CD4-positive, alpha-beta T cell treated with Interleukin-4 for 1 hour (primary cell): ENCODE results near the gene SPAG6.
"Not testable (repeated sequence)": the region's sequence is repeated elsewhere in the genome, so short reads cannot be mapped to it uniquely, and the experiment has no call there.

Experiments
- DNase-seq, 2 donors: peaks; one replicate each; pipeline ENCODE4 v3.0.0-alpha.2; 2020 to 2022

Gene SPAG6

GRCh38 chr10:22343731-22344130 lies 1.6 kb upstream of the SPAG6 start:
- DNase-seq: peak in 1 of 2 donors; percentile 5

GRCh38 chr10:22344249-22344648 lies 1.0 kb upstream of the SPAG6 start:
- peak in 1 of 2 donors; percentile 6 for DNase-seq

GRCh38 chr10:22344781-22345300 lies 455 bp upstream of the SPAG6 start:
- no peak for DNase-seq

GRCh38 chr10:22346096-22346661 lies 883 bp downstream of the SPAG6 start:
- no peak for DNase-seq

GRCh38 chr10:22349755-22350154 lies 4.5 kb downstream of the SPAG6 start:
- no peak for DNase-seq

- no peak for DNase-seq
Observed at GRCh38 chr10:22351131-22351703, 5.9 kb downstream of the SPAG6 start.

- DNase-seq: no peak
Observed at GRCh38 chr10:22356324-22356873, 11.1 kb downstream of the SPAG6 start.

- not testable (repeated sequence) for DNase-seq
Observed at GRCh38 chr10:22357770-22358169, 12.5 kb downstream of the SPAG6 start.

- no peak for DNase-seq
Observed at GRCh38 chr10:22363305-22363704, 18.0 kb downstream of the SPAG6 start.

GRCh38 chr10:22364407-22365140 lies 19.3 kb downstream of the SPAG6 start:
- DNase-seq: no peak

- no peak for DNase-seq
Observed at GRCh38 chr10:22365233-22365632, 19.9 kb downstream of the SPAG6 start.

GRCh38 chr10:22365644-22366434 lies 20.5 kb downstream of the SPAG6 start:
- DNase-seq: no peak

GRCh38 chr10:22366435-22366703 lies 21.1 kb downstream of the SPAG6 start:
- no peak for DNase-seq

GRCh38 chr10:22366771-22367170 lies 21.5 kb downstream of the SPAG6 start:
- DNase-seq: no peak

GRCh38 chr10:22367471-22367870 lies 22.2 kb downstream of the SPAG6 start:
- DNase-seq: no peak

- DNase-seq: no peak
Observed at GRCh38 chr10:22368402-22368801, 23.1 kb downstream of the SPAG6 start.

GRCh38 chr10:22368981-22369380 lies 23.7 kb downstream of the SPAG6 start:
- DNase-seq: peak in 1 of 2 donors; percentile 11

GRCh38 chr10:22369434-22370072 lies 24.3 kb downstream of the SPAG6 start:
- DNase-seq: peak; percentile 11 to 22

- no peak for DNase-seq
Observed at GRCh38 chr10:22370320-22370719, 25.0 kb downstream of the SPAG6 start.

GRCh38 chr10:22372298-22372697 lies 27.0 kb downstream of the SPAG6 start:
- DNase-seq: no peak

- DNase-seq: no peak
Observed at GRCh38 chr10:22372917-22373316, 27.6 kb downstream of the SPAG6 start.

- no peak for DNase-seq
Observed at GRCh38 chr10:22374489-22375126, 29.3 kb downstream of the SPAG6 start.
